Stimulated activated CD4-positive, alpha-beta T cell treated with anti-CD3 and anti-CD28 coated beads, Interleukin-4, amount 100 ng/mL, for 24 hours (primary cell): Measurements from ENCODE around the gene APLF.
"Not testable (repeated sequence)": the region's sequence is repeated elsewhere in the genome, so short reads cannot be mapped to it uniquely, and the experiment has no call there.

Source experiments
- DNase-seq: peaks from one replicate; pipeline ENCODE4 v3.0.0-alpha.2; 2020

The APLF gene

GRCh38 chr2:68441994-68442322 lies 25.4 kb upstream of the APLF start:
- no peak for DNase-seq

DNA sequence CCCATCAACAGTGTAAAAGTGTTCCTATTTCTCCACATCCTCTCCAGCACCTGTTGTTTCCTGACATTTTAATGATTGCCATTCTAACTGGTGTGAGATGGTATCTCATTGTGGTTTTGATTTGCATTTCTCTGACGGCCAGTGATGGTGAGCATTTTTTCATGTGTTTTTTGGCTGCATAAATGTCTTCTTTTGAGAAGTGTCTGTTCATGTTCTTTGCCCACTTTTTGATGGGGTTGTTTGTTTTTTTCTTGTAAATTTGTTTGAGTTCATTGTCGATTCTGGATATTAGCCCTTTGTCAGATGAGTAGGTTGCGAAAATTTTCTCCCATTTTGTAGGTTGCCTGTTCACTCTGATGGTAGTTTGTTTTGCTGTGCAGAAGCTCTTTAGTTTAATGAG lies 21.0 kb upstream of the APLF start:
- DNase-seq, result not testable (repeated sequence)

- no peak for DNase-seq
Measured at GRCh38 chr2:68447118-68447517, 20.3 kb upstream of the APLF start.

- DNase-seq, result no peak
Measured at GRCh38 chr2:68448671-68449653, 18.4 kb upstream of the APLF start.

GRCh38 chr2:68452158-68452900 lies 15.1 kb upstream of the APLF start:
- DNase-seq, result no peak

- no peak for DNase-seq
Measured at GRCh38 chr2:68453761-68454360, 13.5 kb upstream of the APLF start.

GRCh38 chr2:68454719-68455118 lies 12.7 kb upstream of the APLF start:
- no peak for DNase-seq

GRCh38 chr2:68456198-68456597 lies 11.2 kb upstream of the APLF start:
- no peak for DNase-seq

GRCh38 chr2:68458981-68459380 lies 8.4 kb upstream of the APLF start:
- DNase-seq, result no peak

GRCh38 chr2:68463287-68463877 lies 4.0 kb upstream of the APLF start:
- DNase-seq, result no peak

- no peak for DNase-seq
Measured at GRCh38 chr2:68464651-68465050, 2.7 kb upstream of the APLF start.

GRCh38 chr2:68465081-68465916 lies 2.1 kb upstream of the APLF start:
- DNase-seq, result peak; percentile 64

DNA sequence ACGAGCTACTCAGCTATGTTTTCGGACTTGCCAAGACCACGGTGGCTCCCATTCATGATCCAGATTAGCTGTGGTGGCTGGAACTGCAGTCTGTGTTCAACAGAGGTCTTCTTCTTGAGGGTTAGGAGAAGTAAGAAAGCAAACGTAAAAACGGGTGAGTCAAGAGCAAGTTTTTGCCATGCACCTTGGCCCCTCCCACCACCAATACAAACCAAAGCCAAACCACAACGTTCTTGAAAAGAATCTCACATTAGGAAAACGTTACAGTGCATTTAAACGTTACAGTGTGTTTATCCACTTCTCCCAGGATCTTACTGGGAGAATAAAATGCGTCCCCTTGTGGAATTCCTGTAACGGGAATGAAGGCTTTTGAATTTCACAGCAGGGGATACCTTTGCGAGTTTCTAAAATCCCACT lies 1.0 kb upstream of the APLF start:
- DNase-seq, result peak; percentile 69

- no peak for DNase-seq
Measured at GRCh38 chr2:68466778-68467076, 658 bp upstream of the APLF start.

- no peak for DNase-seq
Measured at GRCh38 chr2:68468801-68469200, 1.4 kb downstream of the APLF start.

- no peak for DNase-seq
Measured at GRCh38 chr2:68469935-68470334, 2.5 kb downstream of the APLF start.

DNA sequence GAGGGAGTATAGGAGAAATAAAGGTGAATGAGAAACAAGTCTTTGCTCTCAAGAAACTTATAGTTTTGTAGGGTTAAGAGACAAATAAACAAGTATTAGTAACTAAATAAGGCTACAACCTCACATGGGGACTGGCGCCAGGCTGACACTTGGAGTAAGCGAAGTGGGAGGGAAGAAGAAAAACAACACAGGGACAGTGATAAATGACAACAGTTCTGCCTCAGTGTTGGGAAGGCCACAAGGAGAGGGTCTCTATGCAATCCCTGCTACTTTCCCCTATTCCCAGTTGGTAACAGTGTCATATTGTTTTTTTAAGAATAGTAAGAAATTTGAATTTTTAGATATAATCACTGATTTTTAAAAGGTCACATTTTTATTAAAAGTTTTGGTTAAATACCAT lies 4.0 kb downstream of the APLF start:
- no peak for DNase-seq

GRCh38 chr2:68472796-68473414 lies 5.5 kb downstream of the APLF start:
- no peak for DNase-seq

- DNase-seq, result no peak
Measured at GRCh38 chr2:68475110-68475509, 7.7 kb downstream of the APLF start.

DNA sequence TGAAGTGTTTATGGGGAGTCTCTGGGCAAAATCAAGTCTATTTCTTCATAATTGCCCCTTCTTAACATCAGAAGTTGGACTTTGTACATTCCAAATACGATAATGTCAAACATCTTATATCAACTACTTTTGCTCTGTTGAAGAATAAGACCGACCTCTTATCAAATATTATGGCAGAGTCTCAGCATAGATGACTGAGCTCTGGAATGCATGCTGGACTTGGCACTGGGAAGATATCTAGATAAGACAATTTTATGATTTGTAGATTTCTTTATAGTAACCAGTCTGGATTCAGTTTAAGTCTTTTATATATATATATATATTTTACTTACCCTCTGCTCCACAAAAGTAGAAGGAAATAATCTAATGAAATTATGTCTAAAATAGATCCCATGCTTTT lies 8.2 kb downstream of the APLF start:
- no peak for DNase-seq

DNA sequence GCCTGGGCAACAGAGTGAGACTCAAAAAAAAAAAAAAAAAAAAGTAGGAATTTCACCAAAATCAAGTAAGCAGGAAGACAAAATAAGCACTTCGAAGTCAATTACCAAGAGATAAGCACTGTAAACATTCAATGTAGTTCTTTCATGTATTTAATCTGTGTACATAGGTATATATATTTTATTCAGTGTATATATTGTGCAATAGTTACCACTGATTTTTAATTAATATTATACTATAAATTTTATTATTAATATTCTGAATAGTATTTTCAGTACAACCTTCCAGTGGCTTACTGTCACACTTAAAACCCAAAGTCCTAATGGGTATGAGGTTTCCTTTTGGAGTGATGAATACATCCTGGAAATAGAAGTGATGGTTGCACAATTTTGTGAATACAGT lies 9.1 kb downstream of the APLF start:
- DNase-seq, result no peak

- DNase-seq, result no peak
Measured at GRCh38 chr2:68478688-68479087, 11.3 kb downstream of the APLF start.
